H1 (cell line): Measurements from ENCODE around the gene NAA10. TPM values are rescaled to one million over a fixed set of nuclear protein-coding genes. Genes with fewer than 3 reads are reported as not detected.

Source experiments
- CTCF ChIA-PET: fragments of 300-600 bp; sonication (Branson Sonifier 250); formaldehyde crosslinking; loops from one replicate; lab custom pipeline; 2021; ENCODE audit not compliant: partially characterized antibody; lab: Charles Lee
- POLR2A ChIA-PET: fragments of 300-600 bp; sonication (Branson Sonifier 250); formaldehyde crosslinking; loops from one replicate; lab custom pipeline; 2021; ENCODE audit warnings: inconsistent platforms; ENCODE audit not compliant: partially characterized antibody; lab: Charles Lee
- DNase-seq, 2 experiments: peaks; one replicate each; pipeline versions ENCODE4 v3.0.0 to v3.0.0-alpha.2; 2010 to 2022; ENCODE audit warnings: low spot score in 2 of 2, low read depth in 1 of 2, mixed read lengths in 1 of 2
- FAIRE-seq: peaks from 2 replicates; lab custom pipeline; 2011; peaks lifted over from hg19 to GRCh38; lab: Jason Lieb, UNC
- H2AFZ ChIP-seq: 2 replicates; pipeline ENCODE4 v1.8.1; 2012; ENCODE audit warnings: low read length, inconsistent platforms
- H2AK5ac ChIP-seq: 2 replicates; pipeline ENCODE4 v1.6.1; 2013; ENCODE audit warnings: low read depth, low read length
- H2BK120ac ChIP-seq: replicated peaks from 2 replicates; pipeline ENCODE3; 2013; ENCODE audit warnings: low read depth, low read length, inconsistent platforms
- H2BK12ac ChIP-seq: 2 replicates; pipeline ENCODE4 v1.6.1; 2013; ENCODE audit warnings: low read depth, low read length
- H2BK15ac ChIP-seq: 2 replicates; pipeline ENCODE4 v1.6.1; 2013; ENCODE audit warnings: low read length
- H2BK20ac ChIP-seq: 2 replicates; pipeline ENCODE4 v1.6.1; 2013; ENCODE audit warnings: low read length
- H2BK5ac ChIP-seq: 2 replicates; pipeline ENCODE4 v1.6.1; 2013; ENCODE audit warnings: low read depth, low read length
- H3K14ac ChIP-seq: 2 replicates; pipeline ENCODE4 v1.6.1; 2013; ENCODE audit warnings: inconsistent platforms; ENCODE audit not compliant: insufficient read length
- H3K18ac ChIP-seq: 2 replicates; pipeline ENCODE4 v1.6.1; 2013; ENCODE audit warnings: low read length; ENCODE audit errors: extremely low read depth
- H3K23ac ChIP-seq: 2 replicates; pipeline ENCODE4 v1.6.1; 2013; ENCODE audit warnings: inconsistent platforms; ENCODE audit not compliant: insufficient read length
- H3K23me2 ChIP-seq: 2 replicates; pipeline ENCODE4 v1.6.1; 2013; ENCODE audit warnings: low read depth, low read length
- H3K27ac ChIP-seq: 2 replicates; pipeline ENCODE4 v1.6.1; 2011; ENCODE audit warnings: low read depth, low read length, inconsistent platforms
- H3K27me3 ChIP-seq, 4 experiments: replicated peaks in 1 of 4; 1 replicate in 1 of 4; 2 replicates in 3 of 4; pipeline versions ENCODE4 v1.6.1 to v1.8.1; 2011 to 2013; ENCODE audit warnings: low read length in 3 of 4, mild to moderate bottlenecking in 3 of 4, inconsistent platforms in 2 of 4, mixed read lengths in 2 of 4, moderate library complexity in 1 of 4; ENCODE audit not compliant: control insufficient read depth in 3 of 4, insufficient read depth in 3 of 4; ENCODE audit errors: extremely low read depth in 1 of 4
- H3K36me3 ChIP-seq, 4 experiments: 2 replicates each; pipeline versions ENCODE4 v1.6.1 to v1.8.1; 2011 to 2013; ENCODE audit warnings: mild to moderate bottlenecking in 4 of 4, low read length in 3 of 4, moderate library complexity in 2 of 4, control low read depth in 1 of 4, inconsistent platforms in 1 of 4; ENCODE audit not compliant: insufficient read depth in 4 of 4, control insufficient read depth in 2 of 4
- H3K4ac ChIP-seq: replicated peaks from 2 replicates; pipeline ENCODE3; 2013; ENCODE audit warnings: low read length, low read depth, mixed read lengths, inconsistent platforms; ENCODE audit not compliant: insufficient read length
- H3K4me1 ChIP-seq, 4 experiments: replicated peaks in 1 of 4; 1 replicate in 1 of 4; 2 replicates in 3 of 4; pipeline versions ENCODE4 v1.6.1 to v1.8.1; 2011 to 2013; ENCODE audit warnings: low read length in 3 of 4, inconsistent platforms in 2 of 4, mixed read lengths in 1 of 4; ENCODE audit not compliant: insufficient read depth in 4 of 4, control insufficient read depth in 3 of 4
- H3K4me2 ChIP-seq, 2 experiments: 2 replicates each; pipeline versions ENCODE4 v1.6.1 to v1.8.1; 2011 to 2013; ENCODE audit warnings: low read depth in 2 of 2, low read length in 2 of 2, control low read depth in 1 of 2, inconsistent platforms in 1 of 2, mild to moderate bottlenecking in 1 of 2; ENCODE audit not compliant: insufficient read depth in 1 of 2
- H3K4me3 ChIP-seq, 4 experiments: fragments of 200-600, 300-600 bp in 1 of 4; sonication (generic), shearing (Covaris generic), sonication (Bioruptor Twin) in 1 of 4; 2 replicates each; pipeline versions ENCODE4 v1.5.1 to v1.8.1; 2011 to 2016; ENCODE audit warnings: low read length in 4 of 4, low read depth in 3 of 4, control low read depth in 2 of 4, inconsistent platforms in 2 of 4, mild to moderate bottlenecking in 2 of 4, mixed read lengths in 1 of 4, moderate library complexity in 1 of 4; ENCODE audit not compliant: insufficient read depth in 2 of 4; ENCODE audit errors: extremely low read depth in 1 of 4
- H3K56ac ChIP-seq: replicated peaks from 2 replicates; pipeline ENCODE3; 2013; ENCODE audit warnings: low read depth, mild to moderate bottlenecking, mixed read lengths, low read length, inconsistent platforms; ENCODE audit not compliant: insufficient read length
- H3K79me1 ChIP-seq: 2 replicates; pipeline ENCODE4 v1.6.1; 2013; ENCODE audit warnings: low read depth, low read length, control low read depth
- H3K79me2 ChIP-seq, 2 experiments: 2 replicates each; pipeline versions ENCODE4 v1.6.1 to v1.8.1; 2012 to 2013; ENCODE audit warnings: low read length in 2 of 2, mild to moderate bottlenecking in 2 of 2, inconsistent platforms in 1 of 2; ENCODE audit not compliant: insufficient read depth in 2 of 2, control insufficient read depth in 1 of 2
- H3K9ac ChIP-seq, 4 experiments: replicated peaks in 1 of 4; 1 replicate in 1 of 4; 2 replicates in 3 of 4; pipeline versions ENCODE4 v1.6.1 to v1.8.1; 2011 to 2013; ENCODE audit warnings: low read depth in 3 of 4, low read length in 3 of 4, control low read depth in 2 of 4, mild to moderate bottlenecking in 2 of 4, moderate library complexity in 2 of 4, inconsistent platforms in 1 of 4; ENCODE audit errors: extremely low read depth in 1 of 4
- H3K9me3 ChIP-seq, 2 experiments: 2 replicates each; pipeline versions ENCODE4 v1.6.1 to v1.8.1; 2012 to 2013; ENCODE audit warnings: mild to moderate bottlenecking in 2 of 2, moderate library complexity in 2 of 2, control low read depth in 1 of 2, inconsistent platforms in 1 of 2, low read depth in 1 of 2, low read length in 1 of 2, mixed read lengths in 1 of 2; ENCODE audit not compliant: insufficient read depth in 2 of 2
- H4K20me1 ChIP-seq, 2 experiments: replicated peaks in 1 of 2; 2 replicates each; pipeline versions ENCODE3 to v1.8.1; 2011 to 2013; ENCODE audit warnings: inconsistent platforms in 2 of 2, low read length in 2 of 2, mild to moderate bottlenecking in 1 of 2; ENCODE audit not compliant: insufficient read depth in 2 of 2, control insufficient read depth in 1 of 2
- H4K5ac ChIP-seq: 2 replicates; pipeline ENCODE4 v1.6.1; 2013; ENCODE audit warnings: low read length, low read depth, mixed read lengths, inconsistent platforms; ENCODE audit not compliant: insufficient read length
- H4K8ac ChIP-seq: 2 replicates; pipeline ENCODE4 v1.8.0; 2013; ENCODE audit warnings: mild to moderate bottlenecking, moderate library complexity, low read length, inconsistent platforms; ENCODE audit not compliant: insufficient read depth; ENCODE audit errors: extremely low read depth
- H4K91ac ChIP-seq: replicated peaks from 2 replicates; pipeline ENCODE3; 2013; ENCODE audit warnings: low read length, mixed read lengths, inconsistent platforms; ENCODE audit not compliant: insufficient read length
- ATF3 ChIP-seq: IDR thresholded peaks from 2 replicates; pipeline ENCODE4 v1.6.1; 2011; ENCODE audit warnings: low read depth, mild to moderate bottlenecking, low read length; ENCODE audit not compliant: insufficient read depth
- BCL11A ChIP-seq, 2 experiments: IDR thresholded peaks; one replicate each; pipeline ENCODE4 v1.6.1; 2011; ENCODE audit warnings: low read depth in 2 of 2, low read length in 2 of 2, mild to moderate bottlenecking in 2 of 2
- BRCA1 ChIP-seq: IDR thresholded peaks from 2 replicates; pipeline ENCODE4 v1.6.1; 2012; ENCODE audit warnings: low read depth, low read length, improper control_type of control experiment
- CHD1 ChIP-seq: IDR thresholded peaks from 2 replicates; pipeline ENCODE4 v1.6.1; 2012; ENCODE audit warnings: low read depth, low read length, improper control_type of control experiment
- CHD2 ChIP-seq: IDR thresholded peaks from 2 replicates; pipeline ENCODE4 v1.6.1; 2012; ENCODE audit warnings: low read length, improper control_type of control experiment
- HDAC6 ChIP-seq: IDR thresholded peaks from one replicate; pipeline ENCODE4 v1.7.1; 2012; ENCODE audit warnings: low read depth, mild to moderate bottlenecking, inconsistent platforms, low read length, moderate library complexity
- KDM5A ChIP-seq: fragments of 200-600 bp; IDR thresholded peaks from 2 replicates; pipeline ENCODE4 v1.7.1; 2012; ENCODE audit warnings: mild to moderate bottlenecking, low read length, inconsistent platforms, mixed read lengths
- POLR2A ChIP-seq, 2 experiments: IDR thresholded peaks; 1 replicate in 1 of 2; 2 replicates in 1 of 2; pipeline ENCODE4 v1.6.1; 2011; ENCODE audit warnings: low read depth in 2 of 2, low read length in 2 of 2, mild to moderate bottlenecking in 2 of 2; ENCODE audit errors: control extremely low read depth in 1 of 2
- RBBP5 ChIP-seq: IDR thresholded peaks from 2 replicates; pipeline ENCODE4 v1.7.1; 2012; ENCODE audit warnings: low read depth, mild to moderate bottlenecking, inconsistent platforms, low read length, moderate library complexity, borderline replicate concordance
- SUZ12 ChIP-seq: fragments of 200-600 bp; sonication (generic); IDR thresholded peaks from 2 replicates; pipeline ENCODE4 v1.6.1; 2012; ENCODE audit warnings: mild to moderate bottlenecking, inconsistent platforms, low read length, moderate library complexity, mixed read lengths
- TAF1 ChIP-seq: IDR thresholded peaks from 2 replicates; pipeline ENCODE4 v1.6.1; 2011; ENCODE audit warnings: mild to moderate bottlenecking, low read depth, low read length
- WGBS, 2 experiments: shearing (Covaris generic) in 1 of 2; methylation state at CpG; one replicate each; pipeline versions ENCODE4 v1.1.6 to v1.1.7; 2013 to 2015; ENCODE audit warnings: low lambda C conversion rate in 2 of 2, mixed read lengths in 2 of 2, inconsistent platforms in 1 of 2, low coverage in 1 of 2, missing lambda C conversion rate in 1 of 2; ENCODE audit not compliant: insufficient replicate concordance in 2 of 2, insufficient coverage in 1 of 2, insufficient read length in 1 of 2; ENCODE audit errors: extremely low coverage in 1 of 2, missing lambda C conversion rate in 1 of 2; 5-methylcytosine and 5-hydroxymethylcytosine counted together
- polyA plus RNA-seq, 7 experiments: library from polyadenylated mRNA; depleted of rRNA in 3 of 7; stranded (reverse) in 5 of 7; unstranded in 2 of 7; fragments of >200 nt in 5 of 7; fragments of 200-250 nt in 2 of 7; gene quantifications; 1 replicate in 5 of 7; 2 replicates in 1 of 7; 4 replicates in 1 of 7; pipeline versions ENCODE4 v1.2.1 to v1.2.3, GENCODE V29; 2011 to 2013; ENCODE audit warnings: missing spikeins in 2 of 7, mixed read lengths in 2 of 7
- total RNA-seq: library from RNA; stranded (reverse); fragmentation: NEBNext Ultra II Directional; extraction: Animal tissue kit (Norgen Biotek cat#: 25700); gene quantifications from 2 replicates; pipeline ENCODE4 v1.2.1, GENCODE V29; 2021
- TF ChIP-seq, protein P1 (sequence below): IDR thresholded peaks from 2 replicates; pipeline ENCODE4 v1.6.1; 2012; ENCODE audit warnings: low read length, inconsistent platforms

Gene NAA10
- total and polyA plus RNA-seq, 2 of the 8 experiments (the other 6 are each of a cell fraction or from before 2014, with no cell fraction given): 80.4 to 98.8 TPM

- Histone ChIP-seq H3K56ac (no peak overlapping the region), H3K9me3 (no peaks in the 10 kb centered on the region), H4K8ac (no peak overlapping the region)
- TF ChIP-seq CHD2 (no peak), KDM5A (no peak), RBBP5 (no peak), BCL11A (IDR thresholded peaks at IDR 0.05; ENCODE audit: low read depth in 2 of 2, low read length in 2 of 2) (no peak), BRCA1 (no peak), CHD1 (no peak), TAF1 (no peak), HDAC6 (no peak), SUZ12 (no peak), ATF3 (no peak), POLR2A (IDR thresholded peaks at IDR 0.05; ENCODE audit: control extremely low read depth in 1 of 2, low read depth in 2 of 2, low read length in 2 of 2) (no peak)
- TF ChIP-seq, protein P1, sequence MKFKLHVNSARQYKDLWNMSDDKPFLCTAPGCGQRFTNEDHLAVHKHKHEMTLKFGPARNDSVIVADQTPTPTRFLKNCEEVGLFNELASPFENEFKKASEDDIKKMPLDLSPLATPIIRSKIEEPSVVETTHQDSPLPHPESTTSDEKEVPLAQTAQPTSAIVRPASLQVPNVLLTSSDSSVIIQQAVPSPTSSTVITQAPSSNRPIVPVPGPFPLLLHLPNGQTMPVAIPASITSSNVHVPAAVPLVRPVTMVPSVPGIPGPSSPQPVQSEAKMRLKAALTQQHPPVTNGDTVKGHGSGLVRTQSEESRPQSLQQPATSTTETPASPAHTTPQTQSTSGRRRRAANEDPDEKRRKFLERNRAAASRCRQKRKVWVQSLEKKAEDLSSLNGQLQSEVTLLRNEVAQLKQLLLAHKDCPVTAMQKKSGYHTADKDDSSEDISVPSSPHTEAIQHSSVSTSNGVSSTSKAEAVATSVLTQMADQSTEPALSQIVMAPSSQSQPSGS: no peak
- TF ChIP-seq, all 59 proteins: peak for 0
- Histone ChIP-seq H3K79me1 (no peaks in the 10 kb centered on the region), H4K91ac (no peak overlapping the region), H3K14ac (no peak overlapping the region), H3K4me1 (peaks cover 0 to 3% (median 0%) of the 10 kb centered on the region in 4 experiments; a peak in 1 of 7 replicates), H3K23me2 (no peaks in the 10 kb centered on the region), H3K18ac (no peak overlapping the region), H2AK5ac (no peak overlapping the region), H2BK120ac (no peak overlapping the region), H4K5ac (no peak overlapping the region), H3K79me2 (no peaks in the 10 kb centered on the region), H3K23ac (no peak overlapping the region), H2BK5ac (no peak overlapping the region), H2AFZ (no peak overlapping the region), H3K9ac (no peak overlapping the region), H3K27me3 (no peaks in the 10 kb centered on the region), H2BK12ac (no peak overlapping the region), H3K4me3 (no peak overlapping the region), H2BK15ac (no peak overlapping the region), H4K20me1 (no peaks in the 10 kb centered on the region), H3K36me3 (no peaks in the 10 kb centered on the region; a peak in 1 of 8 replicates), H3K4ac (no peak overlapping the region), H3K4me2 (no peak overlapping the region), H3K27ac (no peak overlapping the region), H2BK20ac (no peak overlapping the region)
- POLR2A ChIA-PET: interaction anchor here (0.9 to 1.9 kb wide), 7 partner anchors 8 to 116 kb away, joined by 3 to 9 read pairs (median 3); partner anchors contain the start of genes ARHGAP4, IDH3G and SSR4
- FAIRE-seq (no peak), DNase-seq (no peak)
- 100% methylated on average over 1 of the region's 22 CpGs; no CpG with 5 or more reads in 1 of the 2 experiments for WGBS, 2 experiments
- CTCF ChIA-PET: interaction anchor here (0.6 to 5.7 kb wide), 15 partner anchors 10 to 147 kb away, joined by 3 to 65 read pairs (median 3); partner anchors contain the start of genes ARHGAP4 and L1CAM
These were observed 24.4 kb downstream of the NAA10 start for GRCh38 chrX:153910446-153910845.
